ENCODE data around the gene MZF1. TPM values are rescaled to one million over a fixed set of nuclear protein-coding genes. Genes with fewer than 3 reads are reported as not detected.

MZF1 gene
- total and polyA plus RNA-seq, 9 of the 15 experiments (the other 6 are each of a cell fraction or from before 2014, with no cell fraction given): 0.31 to 29.3 (median 11.5) TPM

- TF ChIP-seq PBX2 (CRISPR knock-in tag; IDR thresholded peaks at IDR 0.05; ENCODE audit: low read depth) (no peak), PBX2 (tag; conservative IDR thresholded peaks at IDR 0.05; ENCODE audit: low read depth) (peak; percentile 44), ZNF133 (CRISPR knock-in tag; IDR thresholded peaks at IDR 0.05) (no peak), TCFL5 (CRISPR knock-in tag; conservative IDR thresholded peaks at IDR 0.05) (no peak), C11orf30 (IDR thresholded peaks at IDR 0.05; ENCODE audit: low read depth) (peak; percentile 100), RBFOX2 (IDR thresholded peaks at IDR 0.05; ENCODE audit: low read depth, low read length) (peak; percentile 97), NEUROD1 (IDR thresholded peaks at IDR 0.05; ENCODE audit: borderline replicate concordance, low read depth, low read length, partially characterized antibody) (peak; percentile 75), KLF13 (tag; IDR thresholded peaks at IDR 0.05; ENCODE audit: borderline replicate concordance, low read depth) (peak; percentile 85), TRIM24 (IDR thresholded peaks at IDR 0.05) (peak; percentile 36 to 100; a peak in 3 of 4 replicates), TCF7L2 (IDR thresholded peaks at IDR 0.05; ENCODE audit: low read depth, low read length) (no peak), GABPB1 (CRISPR knock-in tag; IDR thresholded peaks at IDR 0.05) (peak; percentile 100), PHTF2 (CRISPR knock-in tag; IDR thresholded peaks at IDR 0.05) (no peak), RBM17 (IDR thresholded peaks at IDR 0.05; ENCODE audit: borderline replicate concordance, low read depth, low read length) (no peak), TAF7 (tag; IDR thresholded peaks at IDR 0.05) (peak; percentile 87), KLF16 (IDR thresholded peaks at IDR 0.05) (no peak; the same call in 1 of the 2 replicates), PHF21A (IDR thresholded peaks at IDR 0.05; ENCODE audit: borderline replicate concordance, low read depth) (peak; percentile 76; the same call in 1 of the 2 replicates), HDAC2 (IDR thresholded peaks at IDR 0.05) (peak; percentile 86; the same call in 1 of the 2 replicates), ELF4 (CRISPR knock-in tag; IDR thresholded peaks at IDR 0.05) (peak; percentile 80), BCLAF1 (IDR thresholded peaks at IDR 0.05; ENCODE audit: borderline replicate concordance in 1 of 2, control insufficient read depth in 1 of 2, low read depth in 2 of 2, low read length in 1 of 2) (peak in 1 of 2 experiments; percentile 98; a peak in 2 of 4 replicates), HDAC6 (IDR thresholded peaks at IDR 0.05; ENCODE audit: low read depth, low read length) (no peak), ZNF263 (CRISPR knock-in tag; IDR thresholded peaks at IDR 0.05; ENCODE audit: borderline replicate concordance) (peak; percentile 79; the same call in 1 of the 2 replicates), CBX1 (IDR thresholded peaks at IDR 0.05; ENCODE audit: low read depth) (peak; percentile 94; the same call in 1 of the 2 replicates), IRF2 (CRISPR knock-in tag; IDR thresholded peaks at IDR 0.05) (no peak; the same call in 1 of the 2 replicates), TARDBP (IDR thresholded peaks at IDR 0.05) (peak; percentile 89; the same call in 1 of the 2 replicates)
Measured at GRCh38 chr19:58519355-58520256, 53.5 kb downstream of the MZF1 start, which contains the start of gene ZBTB45 (continued).

All from K562 (cell line).